Measurements from ENCODE around the gene HMGCS1.

Gene HMGCS1

GRCh38 chr5:43256261-43256966 lies 56.8 kb downstream of the HMGCS1 start:
- DNase-seq (ENCODE audit: low read depth, low spot score), result no peak
- H3K4me3 ChIP-seq (ENCODE audit: low read depth, low read length), result no peak overlapping the region
- no peak for TF ChIP-seq CTCF (IDR thresholded peaks at IDR 0.05; ENCODE audit: insufficient read depth, low read length, missing control alignments)
- CTCF ChIA-PET, result no interaction called here
- POLR2A ChIA-PET, result no interaction called here

- TF ChIP-seq CTCF (IDR thresholded peaks at IDR 0.05; ENCODE audit: insufficient read depth, low read length, missing control alignments), result no peak
- no peak for DNase-seq (ENCODE audit: low read depth, low spot score)
- CTCF ChIA-PET, result no interaction called here
- H3K4me3 ChIP-seq (ENCODE audit: low read depth, low read length), result no peak overlapping the region
- POLR2A ChIA-PET, result no interaction called here
These were observed 57.5 kb downstream of the HMGCS1 start for GRCh38 chr5:43255704-43256103.

GRCh38 chr5:43251754-43252153 lies 61.5 kb downstream of the HMGCS1 start:
- DNase-seq (ENCODE audit: low read depth, low spot score), result no peak
- TF ChIP-seq CTCF (IDR thresholded peaks at IDR 0.05; ENCODE audit: insufficient read depth, low read length, missing control alignments), result no peak
- no peak overlapping the region for H3K4me3 ChIP-seq (ENCODE audit: low read depth, low read length)
- CTCF ChIA-PET, result no interaction called here
- POLR2A ChIA-PET, result no interaction called here

GRCh38 chr5:43245724-43246385 lies 67.4 kb downstream of the HMGCS1 start:
- no peak overlapping the region for H3K4me3 ChIP-seq (ENCODE audit: low read depth, low read length)
- TF ChIP-seq CTCF (IDR thresholded peaks at IDR 0.05; ENCODE audit: insufficient read depth, low read length, missing control alignments), result no peak
- CTCF ChIA-PET, result interaction anchor here (1.5 kb wide), 1 partner anchor 144 kb away, joined by 3 read pairs; no protein-coding TSS in a partner anchor
- DNase-seq (ENCODE audit: low read depth, low spot score), result no peak
- POLR2A ChIA-PET, result no interaction called here

- CTCF ChIA-PET, result interaction anchor here (1.5 kb wide), 1 partner anchor 145 kb away, joined by 3 read pairs; no protein-coding TSS in a partner anchor
These were observed 68.2 kb downstream of the HMGCS1 start for GRCh38 chr5:43244823-43245565.

More at GRCh38 chr5:43244823-43245565, 68.2 kb downstream of the HMGCS1 start:
- no peak for TF ChIP-seq CTCF (IDR thresholded peaks at IDR 0.05; ENCODE audit: insufficient read depth, low read length, missing control alignments)
- POLR2A ChIA-PET, result no interaction called here
- no peak for DNase-seq (ENCODE audit: low read depth, low spot score)
- H3K4me3 ChIP-seq (ENCODE audit: low read depth, low read length), result no peak overlapping the region
